ENCODE results near the gene ARID5A.
"Not testable (repeated sequence)": the region's sequence is repeated elsewhere in the genome, so short reads cannot be mapped to it uniquely, and the experiment has no call there.

ARID5A gene

GRCh38 chr2:96536445-96537065 lies at the start of gene ARID5A:
Gene ARID5A, plus strand, starts transcription at chr2:96536752. Its CDS starts 75 bp downstream, at chr2:96536827.
- peak; percentile 87 for DNase-seq (ENCODE audit: low read depth, low spot score)

GRCh38 chr2:96489261-96489660 lies 47.3 kb upstream of the ARID5A start:
- no peak for DNase-seq (ENCODE audit: low read depth, low spot score)

- no peak for DNase-seq (ENCODE audit: low read depth, low spot score)
Observed at GRCh38 chr2:96489663-96490062, 46.9 kb upstream of the ARID5A start.

- no peak for DNase-seq (ENCODE audit: low read depth, low spot score)
Observed at GRCh38 chr2:96491860-96492497, 44.6 kb upstream of the ARID5A start.

- peak; percentile 85 for DNase-seq (ENCODE audit: low read depth, low spot score)
Observed at GRCh38 chr2:96493072-96493471, 43.5 kb upstream of the ARID5A start.

GRCh38 chr2:96494188-96494587 lies 42.4 kb upstream of the ARID5A start:
- no peak for DNase-seq (ENCODE audit: low read depth, low spot score)

- DNase-seq (ENCODE audit: low read depth, low spot score) = no peak
Observed at GRCh38 chr2:96495982-96496629, 40.4 kb upstream of the ARID5A start.

GRCh38 chr2:96498021-96498431 lies 38.5 kb upstream of the ARID5A start:
- DNase-seq (ENCODE audit: low read depth, low spot score) = peak; percentile 40

GRCh38 chr2:96498611-96499010 lies 37.9 kb upstream of the ARID5A start:
- DNase-seq (ENCODE audit: low read depth, low spot score) = not testable (repeated sequence)

GRCh38 chr2:96499061-96499960 lies 37.2 kb upstream of the ARID5A start:
- DNase-seq (ENCODE audit: low read depth, low spot score) = no peak

- DNase-seq (ENCODE audit: low read depth, low spot score) = no peak
Observed at GRCh38 chr2:96500385-96501066, 36.0 kb upstream of the ARID5A start.

- no peak for DNase-seq (ENCODE audit: low read depth, low spot score)
Observed at GRCh38 chr2:96501471-96501874, 35.1 kb upstream of the ARID5A start.

GRCh38 chr2:96501886-96502810 lies 34.4 kb upstream of the ARID5A start:
- DNase-seq (ENCODE audit: low read depth, low spot score) = no peak

GRCh38 chr2:96502891-96503636 lies 33.5 kb upstream of the ARID5A start:
- no peak for DNase-seq (ENCODE audit: low read depth, low spot score)

GRCh38 chr2:96503637-96504243 lies 32.8 kb upstream of the ARID5A start:
- no peak for DNase-seq (ENCODE audit: low read depth, low spot score)

GRCh38 chr2:96505231-96505889 lies 31.2 kb upstream of the ARID5A start, which contains the start of gene NEURL3:
Gene NEURL3, minus strand, starts transcription at chr2:96505357. Its CDS starts 71 bp downstream, at chr2:96505286.
- DNase-seq (ENCODE audit: low read depth, low spot score) = no peak

GRCh38 chr2:96506016-96506906 lies 30.3 kb upstream of the ARID5A start:
- peak; percentile 41 for DNase-seq (ENCODE audit: low read depth, low spot score)

GRCh38 chr2:96506907-96507240 lies 29.7 kb upstream of the ARID5A start:
- DNase-seq (ENCODE audit: low read depth, low spot score) = no peak

All from ELF-1 (cell line).